Measurements from ENCODE around the gene RFTN2. TPM values are rescaled to one million over a fixed set of nuclear protein-coding genes. Genes with fewer than 3 reads are reported as not detected.
A peak's percentile ranks its signal among the peaks of the same experiment; 100 is the strongest.
"Not testable (repeated sequence)": the region's sequence is repeated elsewhere in the genome, so short reads cannot be mapped to it uniquely, and the experiment has no call there.

The RFTN2 gene
- total RNA-seq, 2 donors from 2014 or later = not detected

DNA sequence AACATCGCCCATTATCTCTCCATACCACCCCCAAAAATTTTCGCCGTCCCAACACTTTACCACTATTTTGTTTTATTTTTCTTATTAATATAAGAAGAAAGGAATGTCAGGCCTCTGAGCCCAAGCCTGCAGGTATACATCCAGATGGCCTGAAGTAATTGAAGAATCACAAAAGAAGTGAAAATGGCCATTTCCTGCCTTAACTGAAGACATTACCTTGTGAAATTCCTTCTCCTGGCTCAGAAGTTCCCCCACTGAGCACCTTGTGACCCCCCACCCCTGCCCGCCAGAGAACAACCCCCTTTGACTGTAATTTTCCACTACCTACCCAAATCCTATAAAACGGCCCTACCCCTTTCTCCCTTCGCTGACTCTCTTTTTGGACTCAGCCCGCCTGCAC lies 88.1 kb downstream of the RFTN2 start:
- DNase-seq (ENCODE audit: low spot score in 2 of 2); H3K9me3 Mint-ChIP-seq; H3K36me3 Mint-ChIP-seq; H3K27ac Mint-ChIP-seq; ATAC-seq: not testable (repeated sequence)

DNA sequence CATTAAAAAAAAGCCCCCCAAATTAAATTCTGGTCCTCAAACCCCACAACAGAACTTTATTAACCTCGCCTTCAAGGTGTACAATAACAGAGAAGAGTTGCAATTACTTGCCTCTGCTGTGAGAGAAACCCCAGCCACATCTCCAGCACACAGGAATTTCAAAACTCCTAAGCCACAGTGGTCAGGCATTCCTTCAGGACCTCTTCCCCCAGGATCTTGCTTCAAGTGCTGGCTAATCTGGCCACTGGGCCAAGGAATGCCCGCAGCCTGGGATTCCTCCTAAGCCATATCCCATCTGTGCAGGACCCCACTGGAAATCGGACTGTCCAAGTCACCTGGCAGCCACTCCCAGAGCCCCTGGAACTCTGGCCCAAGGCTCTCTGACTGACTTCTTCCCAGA lies 95.2 kb downstream of the RFTN2 start:
- not testable (repeated sequence) for ATAC-seq; DNase-seq (ENCODE audit: low spot score in 2 of 2); H3K27ac Mint-ChIP-seq; H3K36me3 Mint-ChIP-seq; H3K9me3 Mint-ChIP-seq

DNA sequence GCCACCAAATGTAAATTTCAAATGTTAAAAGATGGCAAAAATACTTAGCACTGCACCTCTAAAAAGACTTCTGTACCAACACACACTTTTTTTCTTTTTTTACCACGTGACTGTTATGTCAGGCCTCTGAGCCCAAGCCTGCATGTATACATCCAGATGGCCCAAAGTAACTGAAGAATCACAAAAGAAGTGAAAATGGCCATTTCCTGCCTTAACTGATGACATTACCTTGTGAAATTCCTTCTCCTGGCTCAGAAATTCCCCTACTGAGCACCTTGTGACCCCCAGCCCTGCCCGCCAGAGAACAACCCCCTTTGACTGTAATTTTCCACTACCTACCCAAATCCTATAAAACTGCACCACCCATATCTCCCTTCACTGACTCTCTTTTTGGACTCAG lies 97.1 kb downstream of the RFTN2 start:
- Mint-ChIP-seq H3K36me3 (peaks cover 7 to 15% of the 10 kb centered on the region in 2 donors), H3K9me3 (peaks cover 9 to 12% of the 10 kb centered on the region in 2 donors)
- H3K27ac Mint-ChIP-seq; ATAC-seq; DNase-seq (ENCODE audit: low spot score in 2 of 2): not testable (repeated sequence)

DNA sequence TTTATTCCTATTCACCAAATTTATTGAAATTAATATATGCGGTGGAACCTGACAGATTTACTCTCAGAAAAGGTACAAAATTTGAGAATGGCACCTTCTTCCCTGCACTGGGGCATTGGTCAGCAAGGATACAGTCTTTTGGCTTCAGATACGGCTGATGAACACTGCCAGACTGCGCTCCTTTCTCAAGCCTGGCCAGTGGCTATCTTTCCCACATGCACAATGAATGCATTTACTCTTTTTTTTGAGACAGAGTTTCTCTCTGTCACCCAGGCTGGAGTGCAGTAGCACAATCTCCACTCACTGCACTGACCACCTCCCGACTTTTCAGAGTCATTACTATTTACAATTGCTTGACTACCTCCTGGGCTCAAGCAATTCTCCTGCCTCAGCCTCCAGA lies 97.9 kb downstream of the RFTN2 start:
- H3K36me3 Mint-ChIP-seq = peaks cover 16 to 23% of the 10 kb centered on the region in 2 donors
- ATAC-seq = no peak

DNA sequence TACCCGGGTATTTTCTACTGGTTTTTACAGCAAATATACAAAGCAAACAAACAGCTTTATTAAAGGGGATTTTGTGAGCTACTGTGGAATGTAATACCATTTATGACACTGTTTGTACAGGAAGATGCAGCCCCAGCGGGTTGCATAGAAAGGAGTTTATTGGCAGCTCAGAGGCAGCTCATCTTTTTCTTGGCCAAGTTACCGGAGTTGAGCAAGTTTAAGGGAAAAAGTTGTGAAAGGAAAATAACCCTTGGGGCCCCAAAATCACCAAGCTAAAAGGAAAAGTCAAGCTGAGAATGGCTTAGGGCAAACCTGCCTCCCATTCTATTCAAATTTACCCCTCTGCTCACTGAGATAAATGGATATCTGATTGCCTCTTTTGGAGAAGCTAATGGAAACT lies 98.8 kb downstream of the RFTN2 start:
- Mint-ChIP-seq H3K36me3 (peaks cover 20 to 28% of the 10 kb centered on the region in 2 donors), H3K9me3 (peaks cover 18 to 21% of the 10 kb centered on the region in 2 donors), H3K27ac (no peak overlapping the region)
- DNase-seq (ENCODE audit: low spot score in 2 of 2) = no peak
- ATAC-seq = no peak

More for the DNA sequence above, 97.9 kb downstream of the RFTN2 start:
- peaks cover 17 to 18% of the 10 kb centered on the region in 2 donors for H3K9me3 Mint-ChIP-seq
- no peak overlapping the region for H3K27ac Mint-ChIP-seq
- DNase-seq (ENCODE audit: low spot score in 2 of 2) = no peak

DNA sequence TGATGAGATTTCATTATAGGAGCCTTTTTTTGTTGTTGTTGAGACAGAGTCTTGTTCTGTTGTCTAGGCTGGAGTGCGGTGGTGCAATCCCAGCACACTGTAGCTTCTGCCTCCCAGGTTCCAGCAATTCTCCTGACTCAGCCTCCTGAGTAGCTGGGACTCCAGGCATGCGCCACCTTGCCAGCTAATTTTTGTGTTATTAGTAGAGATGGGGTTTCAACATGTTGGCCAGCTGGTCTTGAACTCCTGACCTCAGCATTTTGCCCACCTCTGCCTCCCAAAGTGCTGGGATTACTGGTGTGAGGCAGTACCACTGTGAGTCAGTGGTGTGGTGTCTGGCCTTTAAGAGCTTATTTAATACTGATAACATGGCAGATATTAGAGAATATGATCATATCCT lies 99.4 kb downstream of the RFTN2 start:
- Mint-ChIP-seq H3K27ac (no peak overlapping the region), H3K9me3 (peaks cover 18 to 21% of the 10 kb centered on the region in 2 donors), H3K36me3 (peaks cover 20 to 28% of the 10 kb centered on the region in 2 donors)
- ATAC-seq = no peak
- DNase-seq (ENCODE audit: low spot score in 2 of 2) = no peak

DNA sequence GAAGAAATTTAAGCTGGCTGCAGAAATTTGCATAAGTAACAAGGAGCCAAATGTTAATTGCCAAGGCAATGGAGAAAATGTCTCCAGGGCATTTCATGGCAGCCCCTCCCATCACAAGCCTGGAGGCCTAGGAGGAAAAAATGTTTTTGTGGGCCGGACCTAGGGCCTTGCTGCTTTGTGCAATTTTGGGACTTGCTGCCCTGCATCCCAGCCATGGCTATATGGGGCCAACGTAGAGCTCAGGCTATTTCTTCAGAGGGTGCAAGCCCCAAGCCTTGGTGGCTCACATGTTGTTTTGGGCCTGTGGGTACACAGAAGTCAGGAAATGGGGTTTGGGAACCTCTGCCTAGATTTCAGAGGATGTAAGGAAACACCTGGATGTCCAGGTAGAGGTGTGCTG lies 101.8 kb downstream of the RFTN2 start:
- H3K9me3 Mint-ChIP-seq = peaks cover 18 to 21% of the 10 kb centered on the region in 2 donors
- peaks cover 20 to 28% of the 10 kb centered on the region in 2 donors for H3K36me3 Mint-ChIP-seq
- no peak for ATAC-seq

DNA sequence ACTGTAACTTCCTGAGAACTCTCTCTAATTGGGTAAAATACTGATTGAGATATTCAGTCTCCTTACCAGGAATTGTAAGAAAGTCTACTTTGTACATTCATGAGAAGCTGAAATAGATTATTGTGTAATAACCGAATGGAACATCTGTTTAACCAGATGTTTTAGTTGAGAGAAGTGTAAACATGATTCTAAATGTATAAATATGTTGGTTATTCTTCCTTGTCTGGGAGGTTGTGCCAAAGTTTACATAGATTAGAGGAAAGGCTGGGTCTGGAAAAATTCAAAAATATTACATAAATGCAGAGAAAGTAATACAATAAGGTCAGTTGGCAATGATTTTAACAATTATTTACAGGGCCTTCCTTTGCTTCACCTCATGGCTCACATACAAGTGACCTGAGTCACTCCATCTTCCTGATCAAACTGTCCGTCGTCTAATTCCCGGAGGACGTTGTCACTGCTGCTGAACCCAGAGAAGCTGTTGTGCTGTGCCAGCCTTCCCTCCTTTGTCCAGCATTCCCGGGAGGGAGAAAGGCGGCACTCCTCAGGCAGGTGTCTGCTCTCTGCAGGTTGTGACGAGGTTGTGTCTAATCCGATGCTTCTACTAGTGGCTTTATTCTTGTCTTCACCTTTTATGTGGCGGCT lies 103.6 kb downstream of the RFTN2 start:
- ATAC-seq (no peak), DNase-seq (ENCODE audit: low spot score in 2 of 2) (no peak)
- Mint-ChIP-seq H3K27ac (no peak overlapping the region), H3K36me3 (peaks cover 20 to 28% of the 10 kb centered on the region in 2 donors), H3K9me3 (peaks cover 18 to 21% of the 10 kb centered on the region in 2 donors)

More for the DNA sequence above, 101.8 kb downstream of the RFTN2 start:
- no peak for DNase-seq (ENCODE audit: low spot score in 2 of 2)
- H3K27ac Mint-ChIP-seq = no peak overlapping the region

DNA sequence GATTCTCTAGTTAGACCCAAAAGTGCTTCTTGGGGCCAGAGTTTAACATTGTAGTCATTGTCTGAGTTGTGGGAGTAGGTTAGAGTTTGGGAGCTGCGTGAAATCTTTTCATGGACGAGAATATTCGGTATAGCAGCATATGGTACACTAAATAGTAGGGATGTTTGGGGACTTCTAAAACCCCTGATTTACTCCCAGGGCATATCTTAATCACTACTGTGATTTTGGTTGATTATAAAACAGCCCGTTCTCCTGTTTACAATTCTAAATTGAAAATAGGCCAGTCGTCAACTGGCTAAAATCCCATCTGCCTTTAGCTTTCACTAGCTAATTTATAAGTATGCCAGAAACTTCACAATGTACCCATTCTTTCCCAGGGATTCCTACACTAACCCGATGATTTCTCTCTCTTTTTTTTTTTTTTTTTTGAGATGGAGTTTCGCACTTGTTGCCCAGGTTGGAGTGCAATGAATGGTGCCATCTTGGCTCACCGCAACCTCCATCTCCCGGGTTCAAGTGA lies 115.2 kb downstream of the RFTN2 start:
- ATAC-seq = no peak
- peaks cover 12 to 14% of the 10 kb centered on the region in 2 donors for H3K36me3 Mint-ChIP-seq
- DNase-seq (ENCODE audit: low spot score in 2 of 2) = no peak
- H3K27ac Mint-ChIP-seq = peak overlapping the region in 1 of 2 donors; percentile 22
- no peaks in the 10 kb centered on the region for H3K9me3 Mint-ChIP-seq

DNA sequence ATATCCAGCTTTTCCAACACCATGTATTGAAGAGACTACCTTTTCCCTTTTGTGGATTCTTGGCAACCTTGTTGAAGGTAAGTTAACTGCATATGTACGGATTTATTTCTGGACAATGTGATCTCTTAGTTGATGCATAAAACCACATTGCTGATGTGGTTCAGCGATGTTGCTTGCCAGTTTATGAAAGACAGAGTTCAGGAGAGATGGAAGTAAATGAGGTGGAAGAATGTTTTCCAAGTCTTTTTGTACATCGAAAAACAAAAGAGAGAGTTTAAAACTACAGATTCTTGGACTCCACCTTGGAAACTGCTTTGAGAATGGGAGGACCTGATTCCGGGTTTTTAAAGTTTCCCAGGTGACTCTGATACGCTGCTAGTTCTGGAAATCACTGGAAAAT lies 115.7 kb downstream of the RFTN2 start:
- Mint-ChIP-seq H3K36me3 (peaks cover 12 to 14% of the 10 kb centered on the region in 2 donors), H3K9me3 (no peaks in the 10 kb centered on the region), H3K27ac (no peak overlapping the region)
- DNase-seq (ENCODE audit: low spot score in 2 of 2) (no peak), ATAC-seq (no peak)

DNA sequence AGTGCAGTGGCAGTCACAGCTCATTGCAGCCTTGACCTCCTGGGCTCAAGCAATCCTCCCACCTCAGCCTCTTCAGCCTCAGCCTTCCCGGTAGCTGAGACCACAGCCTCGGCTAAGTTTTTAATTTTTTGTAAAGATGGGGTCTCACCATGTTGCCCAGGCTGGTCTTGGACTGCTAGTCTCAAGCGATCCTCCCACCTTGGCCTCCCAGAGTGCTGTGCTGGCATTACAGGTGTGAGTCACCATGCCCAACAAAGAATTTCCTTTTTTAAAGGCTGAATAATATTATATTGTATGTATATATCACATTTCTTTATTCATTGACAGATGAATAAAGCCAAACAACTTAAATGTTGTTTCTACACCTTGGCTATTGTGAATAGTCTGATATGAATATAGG lies 117.0 kb downstream of the RFTN2 start:
- Mint-ChIP-seq H3K36me3 (peaks cover 10 to 13% of the 10 kb centered on the region in 2 donors), H3K9me3 (no peaks in the 10 kb centered on the region), H3K27ac (no peak overlapping the region)
- ATAC-seq = no peak
- DNase-seq (ENCODE audit: low spot score in 2 of 2) = no peak

DNA sequence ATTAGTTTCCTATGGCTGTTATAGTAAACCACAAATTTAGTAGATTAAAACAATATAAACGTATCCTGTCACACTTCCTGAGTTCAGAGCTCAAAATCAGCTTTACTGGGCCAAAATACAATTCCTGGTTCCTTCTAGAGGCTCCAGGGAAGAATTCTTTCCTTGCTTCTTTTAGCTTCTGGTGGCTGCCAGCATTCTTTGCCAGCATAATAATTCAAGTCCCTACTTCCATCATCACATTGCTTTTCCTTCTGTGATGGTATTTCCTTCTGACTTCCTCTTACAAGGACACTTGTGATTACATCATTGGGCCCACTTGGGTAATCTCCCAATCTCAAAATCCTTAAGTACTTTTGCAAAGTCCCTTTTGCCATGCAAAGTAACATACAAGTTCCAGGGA lies 118.9 kb downstream of the RFTN2 start:
- Mint-ChIP-seq H3K36me3 (peaks cover 5 to 6% of the 10 kb centered on the region in 2 donors), H3K27ac (peak overlapping the region; percentile 10 to 67), H3K9me3 (no peaks in the 10 kb centered on the region)
- no peak for ATAC-seq
- DNase-seq (ENCODE audit: low spot score in 2 of 2) = no peak

DNA sequence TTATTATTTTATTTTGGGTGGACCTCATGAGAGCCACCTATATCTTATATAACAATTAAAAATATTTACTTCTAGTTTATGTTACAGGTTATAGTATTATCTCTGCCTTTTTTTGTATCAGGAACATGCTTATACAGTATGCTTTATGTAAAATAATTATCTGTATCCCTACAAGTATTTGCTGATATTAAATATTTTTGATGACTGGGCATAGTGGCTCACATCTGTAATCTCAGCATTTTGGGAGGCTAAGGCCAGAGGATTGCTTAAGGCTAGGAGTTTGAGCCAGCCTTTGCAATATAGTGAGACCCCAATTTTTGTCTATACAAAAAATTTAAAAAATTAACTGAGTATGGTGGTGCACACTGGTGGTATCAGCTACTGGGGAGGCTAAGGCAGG lies 119.9 kb downstream of the RFTN2 start:
- no peak overlapping the region for H3K27ac Mint-ChIP-seq
- H3K36me3 Mint-ChIP-seq = peaks cover 5 to 6% of the 10 kb centered on the region in 2 donors
- DNase-seq (ENCODE audit: low spot score in 2 of 2) (no peak), ATAC-seq (no peak)
- H3K9me3 Mint-ChIP-seq = no peaks in the 10 kb centered on the region

DNA sequence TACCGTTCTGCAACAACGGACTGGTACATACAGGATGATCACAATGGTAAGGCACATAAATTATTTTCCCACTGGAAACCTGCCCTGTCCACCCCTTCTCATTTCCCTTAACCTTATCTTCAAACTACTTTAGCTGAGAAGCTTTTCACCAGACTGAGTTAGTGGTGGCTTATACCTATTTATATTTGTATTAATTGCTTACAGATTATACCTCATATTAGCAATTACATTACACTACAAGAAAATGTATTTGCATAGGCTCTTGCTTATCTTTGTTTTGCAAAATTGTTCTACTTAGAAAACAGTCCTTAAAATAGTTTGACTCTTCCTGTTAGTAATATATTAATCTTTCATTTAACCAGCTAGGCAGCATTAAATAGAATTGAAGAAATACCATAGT lies 124.1 kb downstream of the RFTN2 start:
- H3K27ac Mint-ChIP-seq; DNase-seq (ENCODE audit: low spot score in 2 of 2); ATAC-seq; H3K9me3 Mint-ChIP-seq; H3K36me3 Mint-ChIP-seq: not testable (repeated sequence)

DNA sequence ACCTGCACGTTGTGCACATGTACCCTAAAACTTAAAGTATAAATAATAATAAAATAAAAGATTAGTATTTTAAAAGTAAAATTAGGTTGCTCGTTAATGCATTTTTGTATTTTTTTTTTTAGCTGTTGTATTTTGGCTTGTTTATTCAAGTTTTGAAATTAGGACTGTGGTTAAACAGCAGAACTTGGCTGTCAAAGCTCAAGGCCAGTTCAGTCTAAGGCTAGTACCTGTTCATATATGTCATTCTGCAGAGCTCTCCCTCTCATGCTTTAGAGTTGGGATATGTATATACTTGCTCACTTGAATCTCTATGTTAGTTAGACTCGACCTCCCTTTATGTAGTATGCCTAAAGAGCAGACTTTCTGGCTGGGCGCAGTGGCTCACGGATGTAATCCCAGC lies 126.8 kb downstream of the RFTN2 start:
- Mint-ChIP-seq H3K36me3 (peaks cover 0 to under 1% of the 10 kb centered on the region in 2 donors), H3K9me3 (no peaks in the 10 kb centered on the region), H3K27ac (no peak overlapping the region)
- ATAC-seq = no peak
- DNase-seq (ENCODE audit: low spot score in 2 of 2) = no peak

DNA sequence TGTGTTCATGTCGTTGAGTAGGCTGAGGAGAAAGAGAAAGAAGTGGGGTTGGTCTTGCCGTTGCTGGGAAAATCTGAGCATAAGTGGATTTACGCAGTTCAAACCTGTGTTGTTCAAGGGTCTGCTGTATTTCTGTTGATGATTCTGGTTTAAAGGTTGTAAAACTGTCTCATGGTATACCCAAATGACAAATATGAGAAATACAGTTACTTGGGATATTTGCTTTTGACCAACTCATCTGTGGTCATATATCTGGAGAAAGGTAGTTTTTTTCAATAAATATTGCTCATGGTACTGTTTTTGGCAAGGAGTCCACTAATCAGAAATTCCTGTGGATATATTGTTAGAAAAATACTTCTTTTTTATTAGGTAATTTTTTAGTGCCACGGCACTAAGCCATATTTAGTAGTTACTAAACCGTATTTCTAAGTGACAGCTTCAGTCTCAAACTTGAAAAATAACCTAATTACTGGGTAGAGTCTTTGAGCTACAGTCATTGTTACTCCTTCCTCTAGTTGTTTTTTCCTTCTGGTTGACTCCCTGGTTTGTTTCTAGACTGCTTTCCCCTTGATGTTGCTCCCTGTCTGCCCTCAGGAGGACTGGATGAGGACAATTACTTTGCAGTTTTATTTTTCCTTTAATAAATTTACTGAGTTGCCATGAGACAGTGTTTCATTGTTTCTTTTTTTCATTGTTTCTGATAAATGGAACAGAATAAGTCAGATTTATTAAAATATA lies 128.1 kb downstream of the RFTN2 start:
- Mint-ChIP-seq H3K27ac (peak overlapping the region; percentile 23 to 31), H3K9me3 (no peaks in the 10 kb centered on the region)
- ATAC-seq = no peak

DNA sequence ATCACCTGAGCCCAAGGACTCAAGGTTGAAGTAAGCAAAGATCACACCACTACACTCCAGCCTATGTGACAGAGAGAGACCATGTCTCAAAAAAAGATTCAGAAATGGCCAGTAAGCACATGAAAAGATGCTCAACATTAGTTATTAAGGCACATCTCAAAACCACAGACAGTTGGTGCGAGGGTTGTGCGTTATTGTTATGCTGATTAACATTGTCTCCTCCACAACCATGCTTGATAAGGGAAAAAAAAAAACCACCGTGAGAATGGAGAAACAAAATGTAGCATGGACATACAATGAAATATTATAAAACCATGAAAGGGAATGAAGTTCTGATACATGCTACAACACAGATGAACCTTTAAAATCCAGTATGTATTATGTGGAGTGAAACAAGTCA lies 132.2 kb downstream of the RFTN2 start:
- DNase-seq (ENCODE audit: low spot score in 2 of 2) = no peak
- ATAC-seq = no peak
- Mint-ChIP-seq H3K27ac (no peak overlapping the region), H3K36me3 (peaks cover 0 to 35% of the 10 kb centered on the region in 2 donors), H3K9me3 (no peaks in the 10 kb centered on the region)

More for the DNA sequence above, 128.1 kb downstream of the RFTN2 start:
- no peak for DNase-seq (ENCODE audit: low spot score in 2 of 2)
- peaks cover 0 to 7% of the 10 kb centered on the region in 2 donors for H3K36me3 Mint-ChIP-seq

Measured in activated naive CD4-positive, alpha-beta T cell treated with anti-CD3 and anti-CD28 coated beads, Interleukin-2, amount 50 U/mL, for 72 hours (primary cell).